GM19193 (cell line): Measurements from ENCODE around the gene PPP1R37.

Source experiments
- POLR2A ChIP-seq: IDR thresholded peaks from 4 replicates; pipeline ENCODE4 v1.6.1; 2011; ENCODE audit not compliant: insufficient read depth, insufficient read length; ENCODE audit errors: extremely low read depth

Gene PPP1R37

DNA sequence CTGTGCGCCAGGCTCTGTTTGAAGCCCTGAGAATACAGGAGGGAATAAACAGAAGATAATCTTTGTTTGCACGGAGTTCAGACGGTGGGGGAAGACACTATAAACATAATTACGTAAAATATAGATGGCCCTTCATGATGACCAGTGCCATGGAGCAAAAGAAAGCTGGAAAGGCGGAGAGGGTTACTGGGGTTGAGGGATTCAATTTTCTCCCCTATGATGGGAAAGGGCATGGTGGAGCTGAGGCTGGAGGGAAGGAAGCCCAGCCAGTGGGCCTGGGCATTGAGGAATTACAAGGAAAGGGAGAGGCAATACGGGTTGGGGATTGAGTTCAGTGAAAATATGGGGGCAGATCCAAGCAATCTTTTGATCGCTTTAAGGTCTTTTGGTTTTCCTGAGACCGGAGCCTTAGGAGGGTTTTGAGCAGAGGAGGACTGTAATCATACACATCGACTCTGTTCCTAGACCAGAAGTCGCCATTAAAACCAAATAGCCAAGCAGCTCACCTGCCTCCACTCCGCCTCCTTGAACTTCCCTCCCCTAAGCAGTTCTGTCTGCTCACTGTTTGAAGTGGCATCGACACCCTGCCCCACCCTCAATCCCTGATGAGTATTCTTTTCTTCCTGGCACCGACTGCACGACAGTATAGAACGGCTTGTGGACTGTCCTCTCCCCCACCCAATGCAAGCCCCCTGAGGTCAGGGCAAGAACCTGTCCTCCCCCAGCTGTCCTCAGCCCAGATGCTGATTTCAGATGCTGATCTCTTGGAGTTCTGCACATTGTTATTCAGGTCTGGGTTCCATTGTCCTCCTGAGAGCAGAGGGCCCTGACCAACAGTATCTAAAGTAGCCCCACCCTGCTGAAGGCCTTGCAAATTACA, 15.9 kb upstream of the PPP1R37 start:
- no peak for TF ChIP-seq POLR2A

DNA sequence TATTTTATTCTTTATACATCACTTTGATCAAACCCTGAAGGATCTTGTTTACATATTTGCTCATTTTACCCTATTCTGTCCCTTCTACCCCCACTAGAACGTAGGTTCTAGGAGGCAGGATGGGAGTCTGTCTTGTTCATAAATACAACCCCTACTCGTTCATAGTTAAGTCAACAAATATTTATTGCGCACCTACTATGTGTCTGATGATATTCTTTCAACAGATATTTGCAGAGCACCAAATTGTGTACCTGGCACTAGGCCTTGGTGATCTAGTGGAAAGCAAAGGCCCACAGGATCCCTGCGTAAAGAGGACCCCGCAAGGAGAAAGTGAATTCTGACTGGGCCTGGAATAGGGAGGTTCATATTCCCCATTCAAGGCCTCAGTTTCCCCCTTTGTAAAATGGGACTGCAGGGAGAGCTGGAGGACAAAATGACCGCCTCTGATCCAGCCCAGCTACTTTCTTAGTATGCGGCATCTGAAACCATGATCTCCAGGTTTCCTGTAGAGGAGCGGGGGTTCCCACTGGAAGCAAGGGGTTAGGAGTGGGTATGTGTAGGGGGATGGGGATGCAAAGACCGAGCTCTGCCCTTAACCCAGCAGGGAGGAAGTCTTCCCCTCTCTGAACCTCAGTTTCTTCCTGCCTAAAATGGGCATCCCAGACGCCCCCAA, 14.5 kb upstream of the PPP1R37 start:
- no peak for TF ChIP-seq POLR2A

DNA sequence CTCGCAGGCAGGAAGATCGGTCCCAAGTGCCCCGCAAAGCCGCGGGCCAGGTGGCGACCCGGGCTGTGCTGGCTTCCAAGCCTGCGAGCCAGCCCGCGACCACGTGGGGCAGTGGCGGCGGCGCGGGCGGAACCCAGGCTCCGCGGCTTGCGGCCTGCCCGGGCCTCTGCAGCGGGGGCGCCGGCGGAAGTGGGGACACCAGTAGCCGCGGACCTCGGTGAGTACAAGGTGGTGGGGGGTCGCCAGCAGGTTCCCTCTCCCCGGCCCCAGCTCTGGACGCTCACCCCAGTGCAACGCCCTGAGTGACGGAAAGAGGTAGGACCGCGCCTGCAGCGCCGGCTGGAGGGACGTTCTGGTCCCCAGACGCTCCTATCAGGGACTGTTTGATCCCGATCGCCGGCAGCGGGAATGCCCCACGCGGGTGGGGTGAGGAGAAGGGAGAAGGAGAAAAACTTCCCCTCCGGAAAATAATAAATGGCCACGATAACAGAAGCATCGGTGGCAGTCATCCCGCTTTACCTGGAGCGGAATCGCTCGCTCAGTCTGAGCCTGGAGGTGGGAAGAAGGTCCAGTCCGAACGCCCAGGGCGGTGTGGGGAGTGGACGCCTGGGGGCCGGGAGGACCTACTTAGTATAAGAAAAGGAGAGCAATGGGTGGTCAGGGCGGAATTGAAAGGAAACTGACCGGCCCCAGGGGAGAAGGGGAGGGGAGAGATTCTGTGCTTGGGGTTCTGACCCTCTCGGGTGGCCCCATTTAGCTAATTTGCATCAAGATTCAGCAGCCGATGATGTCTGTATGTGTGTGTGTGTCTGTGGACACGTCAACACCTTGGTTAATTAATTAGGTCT, 13.7 kb upstream of the PPP1R37 start, which contains the start of gene GEMIN7:
GEMIN7 (plus strand) TSS at position 198 of the 848 bp plus-strand sequence. CDS start 10,855 bp downstream, outside the sequence.
- peak; percentile 76 for TF ChIP-seq POLR2A

DNA sequence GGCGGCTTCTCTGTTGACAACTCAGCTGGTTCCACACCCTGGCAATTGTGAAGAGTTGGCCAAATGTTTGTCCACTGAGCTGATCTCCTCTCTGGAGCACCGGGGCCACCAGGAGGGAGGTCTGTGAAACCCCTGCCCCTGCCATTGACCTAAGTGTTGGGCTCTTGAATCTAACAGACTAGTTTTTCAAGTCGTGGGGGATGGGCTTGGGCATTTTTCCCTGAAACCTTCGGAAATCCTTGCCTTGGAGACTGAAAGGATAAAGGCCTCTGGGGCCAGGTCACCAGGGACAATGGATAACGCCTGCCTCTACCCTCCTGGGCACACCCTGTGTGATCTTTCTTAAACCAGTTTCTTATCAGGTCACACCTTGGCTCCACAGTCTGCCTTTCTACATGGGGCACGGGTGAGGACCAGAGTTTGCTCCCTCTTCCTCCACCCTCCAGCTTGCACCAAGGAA, 13.0 kb upstream of the PPP1R37 start:
- no peak for TF ChIP-seq POLR2A

DNA sequence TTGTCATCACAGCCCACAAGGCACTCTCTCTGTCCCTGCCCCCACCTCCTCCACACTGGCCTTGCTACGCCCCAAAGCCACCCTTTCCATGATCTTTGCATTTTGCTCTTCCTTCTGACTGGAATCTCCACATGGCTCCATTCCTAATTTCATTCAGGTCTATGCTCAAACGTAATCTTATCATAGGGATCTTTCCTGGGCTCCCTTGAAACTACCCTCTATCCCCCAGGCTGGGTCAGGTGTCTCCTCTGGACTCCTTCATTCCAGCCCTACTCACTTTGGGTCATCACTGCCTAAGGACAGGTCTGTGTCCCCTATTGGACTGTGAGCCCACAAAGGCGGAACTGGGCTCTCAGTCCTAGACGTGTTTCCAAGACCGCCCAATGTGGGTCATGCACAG, 10.8 kb upstream of the PPP1R37 start:
- no peak for TF ChIP-seq POLR2A

DNA sequence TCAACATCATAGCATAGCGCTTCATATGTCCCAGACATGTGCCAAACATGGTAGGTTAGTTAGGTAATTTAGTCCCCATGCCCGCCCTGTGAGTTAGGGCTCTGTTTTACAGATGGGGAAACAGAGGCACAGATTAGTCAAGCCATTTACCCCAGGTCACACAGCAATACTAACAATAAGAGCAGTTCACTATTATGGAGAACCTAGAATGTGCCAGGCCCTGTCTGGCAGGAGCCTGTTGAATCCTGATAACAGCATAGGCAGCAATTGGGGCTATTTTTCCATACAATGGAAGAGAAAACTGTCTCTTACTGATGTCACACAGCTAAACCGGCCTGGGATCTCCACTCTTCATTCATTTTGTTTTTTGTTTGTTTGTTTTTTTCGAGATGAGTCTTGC, 6.5 kb upstream of the PPP1R37 start:
- TF ChIP-seq POLR2A: no peak

DNA sequence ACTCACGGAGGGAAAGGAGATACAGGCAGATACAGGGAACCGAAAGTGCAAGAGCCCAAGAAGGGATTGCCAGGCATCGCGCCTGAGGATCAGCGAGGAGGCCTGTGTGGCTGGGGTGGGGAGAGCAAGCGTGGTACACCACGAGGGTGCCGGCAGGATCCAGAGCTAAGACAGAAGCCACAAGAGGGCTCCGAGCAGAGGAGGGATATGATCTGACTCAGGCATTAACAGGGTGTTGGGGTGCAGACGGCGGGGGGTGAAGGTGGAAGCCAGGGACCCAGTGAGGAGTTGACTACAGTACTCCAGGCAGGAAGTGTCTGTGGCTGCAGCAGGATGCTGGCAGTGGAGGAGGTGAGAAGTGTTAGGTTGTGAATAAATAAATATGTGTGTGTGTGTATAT, 5.4 kb upstream of the PPP1R37 start:
- no peak for TF ChIP-seq POLR2A

DNA sequence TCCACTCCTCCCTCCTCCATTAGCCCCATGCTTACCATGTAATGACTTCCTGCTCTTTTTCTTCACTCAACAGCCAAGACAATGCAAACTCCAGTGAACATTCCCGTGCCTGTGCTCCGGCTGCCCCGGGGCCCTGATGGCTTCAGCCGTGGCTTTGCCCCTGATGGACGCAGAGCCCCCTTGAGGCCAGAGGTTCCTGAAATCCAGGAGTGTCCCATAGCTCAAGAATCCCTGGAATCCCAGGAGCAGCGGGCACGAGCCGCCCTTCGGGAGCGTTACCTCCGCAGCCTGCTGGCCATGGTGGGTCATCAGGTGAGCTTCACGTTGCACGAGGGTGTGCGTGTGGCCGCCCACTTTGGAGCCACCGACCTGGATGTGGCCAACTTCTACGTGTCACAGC, 2.9 kb upstream of the PPP1R37 start:
- TF ChIP-seq POLR2A: no peak

DNA sequence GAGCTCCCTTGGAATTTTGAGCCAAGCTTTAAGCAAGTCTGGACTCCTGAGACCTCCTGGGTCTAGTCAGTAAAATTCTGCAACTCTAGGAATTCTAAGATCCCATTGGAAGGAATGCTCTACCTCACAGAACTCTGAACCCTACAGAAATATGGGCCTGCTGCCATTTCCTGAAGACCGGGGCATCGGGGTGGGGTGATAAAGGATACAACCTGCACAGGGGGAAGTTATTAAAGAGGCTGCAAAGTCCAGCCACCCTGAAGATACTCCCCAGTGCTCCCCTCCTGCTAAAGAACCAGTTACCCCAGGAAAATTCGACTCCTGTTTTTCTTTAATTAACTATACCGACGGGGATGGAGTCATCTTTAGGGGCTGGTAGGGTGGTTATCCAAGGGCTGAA, 2.4 kb upstream of the PPP1R37 start:
- no peak for TF ChIP-seq POLR2A

DNA sequence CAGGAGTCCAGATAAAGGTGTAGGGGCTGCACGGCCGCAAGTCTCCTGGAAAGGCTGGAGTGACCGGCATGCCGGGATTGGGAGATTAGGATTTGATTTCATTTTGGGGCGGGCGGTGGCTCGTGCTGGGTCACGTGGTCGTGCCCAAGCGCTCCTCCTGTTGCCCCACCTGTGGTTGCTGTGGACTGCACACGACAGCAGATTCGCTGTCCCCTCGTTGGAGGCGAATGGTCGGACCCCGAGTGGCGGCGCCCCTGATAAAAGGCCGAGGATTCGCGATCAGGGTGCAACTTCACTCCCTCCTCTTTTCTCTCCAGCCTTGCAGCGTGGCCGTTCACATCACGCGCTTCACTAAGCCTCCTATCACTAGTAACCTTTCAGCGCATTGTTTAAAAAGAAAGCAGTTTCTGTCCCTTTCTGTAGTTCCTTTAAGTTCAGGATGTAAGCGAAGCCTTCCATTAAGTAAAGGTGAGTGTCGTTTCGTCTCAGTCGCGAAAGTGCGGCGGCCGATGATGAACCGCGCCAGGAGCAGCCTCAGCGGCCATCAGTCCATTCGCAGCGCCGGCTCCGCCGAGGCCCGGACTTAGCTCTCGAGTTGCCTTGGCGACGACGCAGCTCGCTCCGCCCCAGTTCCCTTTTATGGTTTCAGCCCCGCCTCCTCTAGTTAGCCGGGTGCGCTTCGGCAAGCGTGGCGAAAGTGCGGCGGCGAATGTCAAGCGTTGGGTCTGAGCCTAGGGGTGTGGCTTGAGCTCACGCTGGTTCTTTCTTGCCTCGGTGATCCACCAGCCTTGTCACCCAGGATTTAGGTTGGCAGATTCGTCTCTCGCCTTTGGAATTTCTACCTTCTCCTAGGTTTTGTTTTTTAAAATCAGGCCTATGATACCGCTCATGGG, 1.7 kb upstream of the PPP1R37 start:
- peak; percentile 62 for TF ChIP-seq POLR2A

DNA sequence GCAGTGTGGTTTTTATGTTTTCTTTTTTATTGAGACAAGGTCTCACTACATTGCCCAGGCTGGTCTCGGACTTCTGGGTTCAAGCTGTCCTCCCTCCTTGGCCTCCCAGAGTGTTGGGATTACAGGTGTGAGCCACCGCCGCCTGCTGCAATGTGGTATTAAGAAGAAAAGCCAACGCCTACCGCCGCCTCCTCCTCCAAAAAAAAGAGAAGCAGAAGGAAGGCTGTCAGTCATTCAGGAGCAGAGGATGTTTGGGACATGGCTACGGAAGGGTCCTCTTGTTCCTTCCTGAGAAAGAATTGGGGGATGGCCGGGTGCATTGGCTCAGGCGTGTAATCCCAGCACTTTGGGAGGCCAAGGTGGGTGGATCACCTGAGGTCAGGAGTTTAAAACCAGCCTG, 1.2 kb downstream of the PPP1R37 start:
- no peak for TF ChIP-seq POLR2A

DNA sequence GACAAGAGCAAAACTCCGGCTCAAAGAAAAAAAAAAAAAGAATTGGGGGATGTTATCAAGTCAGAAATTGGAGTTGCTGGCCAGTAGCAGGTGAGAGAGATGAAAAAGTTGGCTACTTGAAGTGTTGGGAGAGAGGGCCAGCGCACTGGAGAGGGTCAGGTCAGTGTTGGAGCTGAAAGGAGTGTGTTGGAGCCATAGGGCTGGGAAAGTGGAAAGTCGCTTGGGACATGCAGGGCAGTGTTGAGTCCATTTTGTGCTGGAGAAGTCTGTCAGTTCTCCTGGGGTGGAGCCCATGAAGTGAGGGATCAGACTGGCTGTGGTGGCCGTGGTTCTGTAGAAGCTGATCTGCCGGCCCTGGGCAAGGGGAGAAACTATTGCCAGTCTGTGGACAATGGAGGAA, 1.7 kb downstream of the PPP1R37 start:
- no peak for TF ChIP-seq POLR2A

DNA sequence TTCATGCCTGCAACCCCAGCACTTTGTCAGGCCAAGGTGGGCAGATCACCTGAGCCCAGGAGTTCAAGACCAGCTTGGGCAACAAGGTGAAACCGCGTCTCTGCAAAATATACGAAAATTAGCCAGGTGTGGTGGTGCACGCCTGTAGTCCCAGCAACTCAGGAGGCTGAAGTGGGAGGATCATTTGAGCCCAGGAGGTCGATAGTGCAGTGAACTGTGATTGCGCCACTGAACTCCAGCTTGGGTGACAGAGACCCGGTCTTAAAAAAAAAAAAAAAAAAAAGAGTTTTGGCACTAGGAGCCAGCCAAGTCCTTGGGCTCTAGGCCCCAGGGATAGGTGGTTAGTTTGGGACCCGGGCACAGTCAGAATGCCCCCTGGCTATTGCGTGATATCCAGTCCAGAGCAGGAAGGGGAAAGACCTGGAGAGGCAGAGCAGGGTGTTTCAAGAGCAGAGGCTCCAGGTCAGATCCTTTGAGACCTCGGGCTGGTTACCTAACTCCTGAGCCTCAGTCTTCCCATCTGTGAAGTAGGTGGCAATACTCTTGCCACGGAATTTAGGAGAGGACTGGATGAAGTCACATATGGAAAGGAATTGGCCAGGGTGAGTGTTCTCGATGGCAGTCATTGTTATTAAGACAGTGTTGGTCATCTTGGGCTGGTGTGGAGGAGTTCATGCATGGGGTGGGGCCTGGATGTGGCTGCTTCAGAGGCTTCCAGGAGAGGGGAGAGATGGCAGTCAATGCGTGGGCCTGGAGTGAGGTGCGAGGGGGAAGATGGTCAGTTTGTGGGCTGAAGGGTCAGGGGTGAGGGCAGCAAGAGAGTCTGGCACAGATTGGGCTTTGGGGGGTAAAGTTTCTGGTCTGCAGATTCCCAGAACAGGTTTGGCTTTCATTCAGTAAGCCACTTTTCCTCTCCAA, 2.8 kb downstream of the PPP1R37 start:
- TF ChIP-seq POLR2A: no peak
